OCI-LY1 (cell line): ENCODE measurements around the gene L3MBTL4.

ENCODE experiments used
- H2AFZ ChIP-seq: fragments of 200-600 bp; sonication (generic), shearing (Covaris generic); 2 replicates; pipeline ENCODE4 v1.6.0; 2014; ENCODE audit warnings: antibody characterized with exemption, mild to moderate bottlenecking, low read length
- H3F3A ChIP-seq: fragments of 200-600 bp; sonication (generic), shearing (Covaris generic); 2 replicates; pipeline ENCODE4 v1.6.0; 2014; ENCODE audit warnings: mild to moderate bottlenecking, antibody characterized with exemption, low read length, moderate library complexity; ENCODE audit not compliant: insufficient read depth
- H3K27ac ChIP-seq: fragments of 200-600 bp; sonication (generic); 2 replicates; pipeline ENCODE4 v1.5.1; 2014; ENCODE audit warnings: low read length, mixed run types, mild to moderate bottlenecking, low read depth; ENCODE audit not compliant: poor library complexity, severe bottlenecking
- H3K27me3 ChIP-seq: fragments of 200-600 bp; sonication (generic); 2 replicates; pipeline ENCODE4 v1.6.0; 2014; ENCODE audit warnings: antibody characterized with exemption, mild to moderate bottlenecking, low read length, moderate library complexity; ENCODE audit not compliant: insufficient read depth
- H3K36me3 ChIP-seq: fragments of 200-600 bp; sonication (generic); 2 replicates; pipeline ENCODE4 v1.6.1; 2014; ENCODE audit warnings: mild to moderate bottlenecking, antibody characterized with exemption, low read length, moderate library complexity, mixed read lengths; ENCODE audit not compliant: insufficient read depth
- H3K4me1 ChIP-seq: fragments of 200-600 bp; sonication (generic); 2 replicates; pipeline ENCODE4 v1.5.1; 2014; ENCODE audit warnings: mild to moderate bottlenecking, low read length, moderate library complexity; ENCODE audit not compliant: insufficient read depth, severe bottlenecking
- H3K4me2 ChIP-seq: fragments of 200-600 bp; sonication (generic), shearing (Covaris generic); 2 replicates; pipeline ENCODE4 v1.6.1; 2014; ENCODE audit warnings: low read length
- H3K4me3 ChIP-seq: fragments of 200-600 bp; sonication (generic); 2 replicates; pipeline ENCODE4 v1.5.1; 2014; ENCODE audit warnings: low read length, low read depth, mild to moderate bottlenecking, mixed read lengths; ENCODE audit not compliant: poor library complexity, severe bottlenecking
- H3K79me2 ChIP-seq: fragments of 200-600 bp; shearing (Covaris generic); 2 replicates; pipeline ENCODE4 v1.6.1; 2016; ENCODE audit warnings: mixed run types, low read length, mixed read lengths; ENCODE audit not compliant: insufficient read depth
- H3K9ac ChIP-seq: fragments of 200-600 bp; sonication (generic), shearing (Covaris generic); 2 replicates; pipeline ENCODE4 v1.6.1; 2014; ENCODE audit warnings: mild to moderate bottlenecking, low read length, mixed read lengths
- H3K9me2 ChIP-seq: fragments of 200-600 bp; sonication (generic), shearing (Covaris generic); 2 replicates; pipeline ENCODE4 v1.6.1; 2014; ENCODE audit warnings: low read depth, mild to moderate bottlenecking, low read length, mixed read lengths
- H3K9me3 ChIP-seq: fragments of 200-600 bp; shearing (Covaris generic); 2 replicates; pipeline ENCODE4 v1.6.1; 2014; ENCODE audit warnings: low read length, mixed read lengths
- H4K20me1 ChIP-seq: fragments of 200-600 bp; sonication (generic), shearing (Covaris generic); 2 replicates; pipeline ENCODE4 v1.6.0; 2016; ENCODE audit warnings: mild to moderate bottlenecking, low read length; ENCODE audit not compliant: insufficient read depth
- EZH2 ChIP-seq: fragments of 200-600 bp; sonication (generic), shearing (Covaris generic); IDR thresholded peaks from 2 replicates; pipeline ENCODE4 v1.8.0; 2017; ENCODE audit warnings: borderline replicate concordance, mixed run types, mild to moderate bottlenecking, antibody characterized with exemption, low read length, moderate library complexity, mixed read lengths
- TF ChIP-seq, protein P1 (sequence below): fragments of 200-600 bp; sonication (generic), shearing (Covaris generic); IDR thresholded peaks from 2 replicates; pipeline ENCODE4 v1.5.1; 2017; ENCODE audit warnings: mild to moderate bottlenecking, antibody characterized with exemption, low read length, moderate library complexity, mixed read lengths

The L3MBTL4 gene

DNA sequence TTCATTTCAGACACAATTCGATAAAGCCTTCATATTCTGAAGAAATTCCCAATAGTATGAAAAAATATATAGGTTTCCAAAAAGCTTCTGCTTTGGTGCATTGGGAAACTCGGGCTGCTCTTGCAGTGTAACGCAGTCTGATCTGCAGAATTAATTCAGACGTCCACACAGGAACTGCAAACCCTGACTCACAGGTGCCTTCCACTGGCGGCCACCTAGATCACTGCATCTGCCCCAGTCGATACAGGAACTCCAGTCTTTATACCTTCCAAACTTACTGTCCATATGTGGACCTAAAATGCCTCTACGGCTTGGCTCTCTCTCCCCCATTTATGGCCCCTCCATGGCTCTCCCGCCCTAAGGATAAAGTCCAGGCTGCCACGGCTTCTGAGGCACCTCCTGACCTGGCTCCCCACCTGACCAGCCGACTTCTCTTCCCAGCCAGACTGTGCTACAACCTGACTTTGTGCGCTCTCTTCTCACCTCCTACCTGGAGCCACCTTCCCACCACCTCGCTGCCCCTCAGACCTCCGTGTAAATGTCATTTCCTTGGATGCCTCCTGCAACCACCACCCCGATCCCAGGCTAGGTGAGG is 39.7 kb downstream of the L3MBTL4 start:
- H3K9ac ChIP-seq: no peak overlapping the region; the same call in 1 of the 2 replicates

DNA sequence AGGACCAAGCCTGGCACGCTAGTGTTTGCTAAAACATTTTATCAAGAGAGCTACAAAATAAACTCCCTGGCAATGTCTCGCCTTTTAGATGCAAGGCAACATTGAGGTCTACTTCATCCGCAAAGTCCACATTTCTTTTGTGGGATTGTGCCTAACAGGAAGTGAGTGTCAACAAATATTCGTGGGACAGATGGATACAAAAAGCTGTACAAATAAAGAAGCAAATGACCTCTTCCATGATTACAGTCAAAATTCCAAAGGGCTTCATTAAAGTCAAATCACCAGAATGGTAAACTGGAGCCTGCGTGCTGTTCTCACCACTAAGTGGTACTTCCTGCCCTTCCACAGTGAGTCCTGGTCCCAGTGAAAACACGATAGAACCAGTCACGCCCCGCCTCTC is 40.4 kb downstream of the L3MBTL4 start:
- Histone ChIP-seq H3K9ac (no peak overlapping the region), H2AFZ (no peak overlapping the region), H3K27me3 (no peaks in the 10 kb centered on the region), H3K9me3 (no peaks in the 10 kb centered on the region), H3K36me3 (no peaks in the 10 kb centered on the region), H3K79me2 (no peaks in the 10 kb centered on the region), H3K27ac (peak overlapping the region; percentile 96), H3F3A (no peaks in the 10 kb centered on the region), H3K4me1 (peaks cover 67% of the 10 kb centered on the region), H4K20me1 (no peaks in the 10 kb centered on the region), H3K4me3 (no peak overlapping the region), H3K9me2 (no peaks in the 10 kb centered on the region), H3K4me2 (peak overlapping the region; percentile 6; the same call in 1 of the 2 replicates)
- TF ChIP-seq, protein P1, sequence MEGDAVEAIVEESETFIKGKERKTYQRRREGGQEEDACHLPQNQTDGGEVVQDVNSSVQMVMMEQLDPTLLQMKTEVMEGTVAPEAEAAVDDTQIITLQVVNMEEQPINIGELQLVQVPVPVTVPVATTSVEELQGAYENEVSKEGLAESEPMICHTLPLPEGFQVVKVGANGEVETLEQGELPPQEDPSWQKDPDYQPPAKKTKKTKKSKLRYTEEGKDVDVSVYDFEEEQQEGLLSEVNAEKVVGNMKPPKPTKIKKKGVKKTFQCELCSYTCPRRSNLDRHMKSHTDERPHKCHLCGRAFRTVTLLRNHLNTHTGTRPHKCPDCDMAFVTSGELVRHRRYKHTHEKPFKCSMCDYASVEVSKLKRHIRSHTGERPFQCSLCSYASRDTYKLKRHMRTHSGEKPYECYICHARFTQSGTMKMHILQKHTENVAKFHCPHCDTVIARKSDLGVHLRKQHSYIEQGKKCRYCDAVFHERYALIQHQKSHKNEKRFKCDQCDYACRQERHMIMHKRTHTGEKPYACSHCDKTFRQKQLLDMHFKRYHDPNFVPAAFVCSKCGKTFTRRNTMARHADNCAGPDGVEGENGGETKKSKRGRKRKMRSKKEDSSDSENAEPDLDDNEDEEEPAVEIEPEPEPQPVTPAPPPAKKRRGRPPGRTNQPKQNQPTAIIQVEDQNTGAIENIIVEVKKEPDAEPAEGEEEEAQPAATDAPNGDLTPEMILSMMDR: no peak
- no peak for TF ChIP-seq EZH2

More for the DNA sequence above, 39.7 kb downstream of the L3MBTL4 start:
- no peaks in the 10 kb centered on the region for H3K79me2 ChIP-seq
- H3K36me3 ChIP-seq: no peaks in the 10 kb centered on the region
- H3K4me3 ChIP-seq: no peak overlapping the region
- no peaks in the 10 kb centered on the region for H3F3A ChIP-seq
- no peak overlapping the region for H2AFZ ChIP-seq
- no peaks in the 10 kb centered on the region for H3K9me2 ChIP-seq
- no peaks in the 10 kb centered on the region for H3K9me3 ChIP-seq
- TF ChIP-seq EZH2: no peak
- TF ChIP-seq, protein P1: no peak
- H3K4me2 ChIP-seq: peak overlapping the region; percentile 6; the same call in 1 of the 2 replicates
- H3K27me3 ChIP-seq: no peaks in the 10 kb centered on the region
- H3K27ac ChIP-seq: peak overlapping the region; percentile 96
- H3K4me1 ChIP-seq: peaks cover 60% of the 10 kb centered on the region
- H4K20me1 ChIP-seq: no peaks in the 10 kb centered on the region

DNA sequence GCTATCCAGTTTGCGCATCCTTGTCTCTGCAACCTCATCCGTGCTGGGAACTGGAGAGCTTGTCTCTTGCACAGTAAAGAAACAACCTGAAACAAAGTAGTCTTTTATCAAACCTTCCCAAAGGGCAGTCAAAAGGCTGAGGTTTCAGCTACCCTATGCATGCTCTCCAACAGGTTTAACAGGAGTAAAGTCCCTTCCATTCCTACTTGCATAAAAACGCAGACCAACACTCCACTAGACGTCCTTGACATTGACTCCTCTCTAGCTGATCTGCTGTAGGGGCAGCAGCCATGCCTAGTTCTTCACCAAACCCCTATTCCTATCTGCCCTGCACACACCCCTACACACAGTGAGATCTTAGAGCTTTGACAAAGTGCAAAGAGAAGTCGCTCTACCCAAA is 41.5 kb downstream of the L3MBTL4 start:
- H3K4me3 ChIP-seq: no peak overlapping the region
- no peak overlapping the region for H3K9ac ChIP-seq
- peak overlapping the region; percentile 96 for H3K27ac ChIP-seq
- H3K36me3 ChIP-seq: no peaks in the 10 kb centered on the region
- H3K79me2 ChIP-seq: no peaks in the 10 kb centered on the region
- peaks cover 78% of the 10 kb centered on the region for H3K4me1 ChIP-seq
- no peaks in the 10 kb centered on the region for H3F3A ChIP-seq
- H3K9me3 ChIP-seq: no peaks in the 10 kb centered on the region
- H3K9me2 ChIP-seq: no peaks in the 10 kb centered on the region
- no peak overlapping the region for H3K4me2 ChIP-seq
- no peaks in the 10 kb centered on the region for H3K27me3 ChIP-seq
- TF ChIP-seq, protein P1: no peak
- TF ChIP-seq EZH2: no peak
- H2AFZ ChIP-seq: no peak overlapping the region
- H4K20me1 ChIP-seq: no peaks in the 10 kb centered on the region
